Measurements from ENCODE around the gene PC. TPM values are rescaled to one million over a fixed set of nuclear protein-coding genes. Genes with fewer than 3 reads are reported as not detected.

The PC gene
- polyA plus RNA-seq, 1 of the 3 experiments (the other 2 are of a cell fraction), result 9.7 TPM

DNA sequence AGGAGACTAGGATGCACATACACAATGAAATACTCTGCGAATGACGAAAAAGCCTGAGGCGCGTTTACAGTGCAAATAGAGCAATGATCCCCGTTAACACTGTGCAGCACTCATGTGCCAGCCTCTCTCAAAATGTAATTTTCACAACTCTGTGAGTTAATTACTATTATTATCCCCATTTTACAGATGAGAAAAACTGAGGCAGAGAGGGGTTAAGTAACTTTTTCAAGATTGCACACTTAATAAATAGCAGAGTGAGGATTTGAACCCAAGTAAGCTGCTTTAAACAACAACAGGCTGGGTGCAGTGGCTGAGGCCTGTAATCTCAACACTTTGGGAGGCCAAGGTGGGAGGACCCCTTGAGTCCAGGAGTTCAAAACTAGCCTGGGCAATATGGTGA lies 43.1 kb upstream of the PC start:
- WGBS (ENCODE audit: low lambda C conversion rate), result 96% methylated on average over 5 of the region's 5 CpGs
- CTCF ChIA-PET, result interaction anchor here (1.0 kb wide), 1 partner anchor 19 kb away, joined by 4 read pairs; no protein-coding TSS in a partner anchor

DNA sequence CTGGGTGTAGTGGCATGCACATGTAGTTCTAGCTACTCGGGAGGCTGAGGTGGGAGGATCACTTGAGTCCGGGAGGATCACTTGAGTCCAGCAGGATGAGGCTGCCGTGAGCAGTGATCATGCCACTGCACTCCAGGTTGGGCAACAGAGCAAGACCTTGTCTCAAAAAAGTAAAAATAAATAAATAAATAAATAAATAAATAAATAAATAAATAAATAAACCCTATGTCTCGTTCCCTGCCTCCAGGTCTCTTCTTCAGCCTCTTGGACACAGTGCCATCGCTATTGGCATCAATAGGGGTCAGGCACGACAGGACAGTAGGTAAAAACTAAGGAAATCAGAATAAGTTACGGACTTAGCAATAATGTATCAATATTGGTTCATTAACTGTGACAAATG lies 41.4 kb upstream of the PC start:
- Histone ChIP-seq H4K20me1 (ENCODE audit: insufficient read depth) (no peaks in the 10 kb centered on the region), H3K27ac (ENCODE audit: low read depth in 2 of 2, low read length in 1 of 2) (no peak overlapping the region), H3K27me3 (ENCODE audit: insufficient read depth) (no peaks in the 10 kb centered on the region), H3K9me3 (no peaks in the 10 kb centered on the region), H3K4me1 (ENCODE audit: control insufficient read depth in 1 of 2, insufficient read depth in 2 of 2, low read depth in 1 of 2, low read length in 1 of 2) (no peaks in the 10 kb centered on the region; a peak in 1 of 4 replicates), H3K9me2 (no peaks in the 10 kb centered on the region), H3K9ac (no peak overlapping the region), H3K36me3 (replicated peaks in 1 of 2; ENCODE audit: control insufficient read depth in 1 of 2, insufficient read depth in 2 of 2, low read length in 1 of 2) (no peaks in the 10 kb centered on the region), H3K4me2 (no peak overlapping the region), H3K79me2 (ENCODE audit: insufficient read depth) (no peaks in the 10 kb centered on the region), H3F3A (replicated peaks; ENCODE audit: insufficient read depth) (no peaks in the 10 kb centered on the region), H3K4me3 (ENCODE audit: low read depth in 2 of 2, low read length in 1 of 2) (no peak overlapping the region), H2AFZ (ENCODE audit: low read depth) (no peak overlapping the region)
- TF ChIP-seq TCF12 (IDR thresholded peaks at IDR 0.05) (no peak), FOXJ3 (CRISPR knock-in tag; IDR thresholded peaks at IDR 0.05) (no peak), CHD2 (IDR thresholded peaks at IDR 0.05; ENCODE audit: low read length, partially characterized antibody) (no peak), FOSL2 (IDR thresholded peaks at IDR 0.05; ENCODE audit: borderline replicate concordance, low read depth) (no peak), GATA2 (CRISPR knock-in tag; IDR thresholded peaks at IDR 0.05) (no peak), TEAD4 (IDR thresholded peaks at IDR 0.05; ENCODE audit: borderline replicate concordance, insufficient read depth) (no peak), SMC3 (IDR thresholded peaks at IDR 0.05; ENCODE audit: low read depth, low read length) (no peak), RXRA (IDR thresholded peaks at IDR 0.05; ENCODE audit: borderline replicate concordance, low read depth) (no peak), RAD21 (IDR thresholded peaks at IDR 0.05; ENCODE audit: low read length) (no peak)
- TF ChIP-seq, protein P1, sequence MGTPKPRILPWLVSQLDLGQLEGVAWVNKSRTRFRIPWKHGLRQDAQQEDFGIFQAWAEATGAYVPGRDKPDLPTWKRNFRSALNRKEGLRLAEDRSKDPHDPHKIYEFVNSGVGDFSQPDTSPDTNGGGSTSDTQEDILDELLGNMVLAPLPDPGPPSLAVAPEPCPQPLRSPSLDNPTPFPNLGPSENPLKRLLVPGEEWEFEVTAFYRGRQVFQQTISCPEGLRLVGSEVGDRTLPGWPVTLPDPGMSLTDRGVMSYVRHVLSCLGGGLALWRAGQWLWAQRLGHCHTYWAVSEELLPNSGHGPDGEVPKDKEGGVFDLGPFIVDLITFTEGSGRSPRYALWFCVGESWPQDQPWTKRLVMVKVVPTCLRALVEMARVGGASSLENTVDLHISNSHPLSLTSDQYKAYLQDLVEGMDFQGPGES (IDR thresholded peaks at IDR 0.05; ENCODE audit: low read depth, low read length), result no peak
- TF ChIP-seq, protein P2, sequence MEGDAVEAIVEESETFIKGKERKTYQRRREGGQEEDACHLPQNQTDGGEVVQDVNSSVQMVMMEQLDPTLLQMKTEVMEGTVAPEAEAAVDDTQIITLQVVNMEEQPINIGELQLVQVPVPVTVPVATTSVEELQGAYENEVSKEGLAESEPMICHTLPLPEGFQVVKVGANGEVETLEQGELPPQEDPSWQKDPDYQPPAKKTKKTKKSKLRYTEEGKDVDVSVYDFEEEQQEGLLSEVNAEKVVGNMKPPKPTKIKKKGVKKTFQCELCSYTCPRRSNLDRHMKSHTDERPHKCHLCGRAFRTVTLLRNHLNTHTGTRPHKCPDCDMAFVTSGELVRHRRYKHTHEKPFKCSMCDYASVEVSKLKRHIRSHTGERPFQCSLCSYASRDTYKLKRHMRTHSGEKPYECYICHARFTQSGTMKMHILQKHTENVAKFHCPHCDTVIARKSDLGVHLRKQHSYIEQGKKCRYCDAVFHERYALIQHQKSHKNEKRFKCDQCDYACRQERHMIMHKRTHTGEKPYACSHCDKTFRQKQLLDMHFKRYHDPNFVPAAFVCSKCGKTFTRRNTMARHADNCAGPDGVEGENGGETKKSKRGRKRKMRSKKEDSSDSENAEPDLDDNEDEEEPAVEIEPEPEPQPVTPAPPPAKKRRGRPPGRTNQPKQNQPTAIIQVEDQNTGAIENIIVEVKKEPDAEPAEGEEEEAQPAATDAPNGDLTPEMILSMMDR (IDR thresholded peaks at IDR 0.05), result no peak
- TF ChIP-seq, protein P3, sequence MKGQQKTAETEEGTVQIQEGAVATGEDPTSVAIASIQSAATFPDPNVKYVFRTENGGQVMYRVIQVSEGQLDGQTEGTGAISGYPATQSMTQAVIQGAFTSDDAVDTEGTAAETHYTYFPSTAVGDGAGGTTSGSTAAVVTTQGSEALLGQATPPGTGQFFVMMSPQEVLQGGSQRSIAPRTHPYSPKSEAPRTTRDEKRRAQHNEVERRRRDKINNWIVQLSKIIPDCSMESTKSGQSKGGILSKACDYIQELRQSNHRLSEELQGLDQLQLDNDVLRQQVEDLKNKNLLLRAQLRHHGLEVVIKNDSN (IDR thresholded peaks at IDR 0.05; ENCODE audit: borderline replicate concordance, low read depth), result no peak
- POLR2A ChIA-PET, result interaction anchor here (0.7 kb wide), 1 partner anchor 12 kb away, joined by 3 read pairs; no protein-coding TSS in a partner anchor
- CTCF ChIA-PET, result no interaction called here
- no peak for DNase-seq
- 79% methylated on average over 7 of the region's 7 CpGs for WGBS (ENCODE audit: low lambda C conversion rate)

More for the DNA sequence above, 43.1 kb upstream of the PC start:
- Histone ChIP-seq H3K4me2 (no peak overlapping the region), H2AFZ (ENCODE audit: low read depth) (no peak overlapping the region), H3K4me1 (ENCODE audit: control insufficient read depth in 1 of 2, insufficient read depth in 2 of 2, low read depth in 1 of 2, low read length in 1 of 2) (no peaks in the 10 kb centered on the region; a peak in 1 of 4 replicates), H3K79me2 (ENCODE audit: insufficient read depth) (no peaks in the 10 kb centered on the region), H3K27ac (ENCODE audit: low read depth in 2 of 2, low read length in 1 of 2) (no peak overlapping the region), H4K20me1 (ENCODE audit: insufficient read depth) (no peaks in the 10 kb centered on the region), H3F3A (replicated peaks; ENCODE audit: insufficient read depth) (no peaks in the 10 kb centered on the region), H3K9me2 (no peaks in the 10 kb centered on the region), H3K4me3 (ENCODE audit: low read depth in 2 of 2, low read length in 1 of 2) (no peak overlapping the region), H3K9me3 (no peaks in the 10 kb centered on the region), H3K9ac (no peak overlapping the region), H3K27me3 (ENCODE audit: insufficient read depth) (no peaks in the 10 kb centered on the region), H3K36me3 (replicated peaks in 1 of 2; ENCODE audit: control insufficient read depth in 1 of 2, insufficient read depth in 2 of 2, low read length in 1 of 2) (no peaks in the 10 kb centered on the region)
- no peak for DNase-seq
- POLR2A ChIA-PET, result no interaction called here
- TF ChIP-seq ELF1 (IDR thresholded peaks at IDR 0.05) (no peak), FOXJ3 (CRISPR knock-in tag; IDR thresholded peaks at IDR 0.05) (no peak), SIN3A (IDR thresholded peaks at IDR 0.05; ENCODE audit: borderline replicate concordance, low read depth, low read length) (no peak), RAD21 (IDR thresholded peaks at IDR 0.05; ENCODE audit: low read length) (no peak), TAF1 (IDR thresholded peaks at IDR 0.05; ENCODE audit: borderline replicate concordance, low read depth, low read length) (no peak), GABPA (IDR thresholded peaks at IDR 0.05; ENCODE audit: low read depth) (no peak)
- TF ChIP-seq, protein P4, sequence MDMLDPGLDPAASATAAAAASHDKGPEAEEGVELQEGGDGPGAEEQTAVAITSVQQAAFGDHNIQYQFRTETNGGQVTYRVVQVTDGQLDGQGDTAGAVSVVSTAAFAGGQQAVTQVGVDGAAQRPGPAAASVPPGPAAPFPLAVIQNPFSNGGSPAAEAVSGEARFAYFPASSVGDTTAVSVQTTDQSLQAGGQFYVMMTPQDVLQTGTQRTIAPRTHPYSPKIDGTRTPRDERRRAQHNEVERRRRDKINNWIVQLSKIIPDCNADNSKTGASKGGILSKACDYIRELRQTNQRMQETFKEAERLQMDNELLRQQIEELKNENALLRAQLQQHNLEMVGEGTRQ (IDR thresholded peaks at IDR 0.05; ENCODE audit: borderline replicate concordance, low read depth, low read length), result no peak
- TF ChIP-seq, protein P5, sequence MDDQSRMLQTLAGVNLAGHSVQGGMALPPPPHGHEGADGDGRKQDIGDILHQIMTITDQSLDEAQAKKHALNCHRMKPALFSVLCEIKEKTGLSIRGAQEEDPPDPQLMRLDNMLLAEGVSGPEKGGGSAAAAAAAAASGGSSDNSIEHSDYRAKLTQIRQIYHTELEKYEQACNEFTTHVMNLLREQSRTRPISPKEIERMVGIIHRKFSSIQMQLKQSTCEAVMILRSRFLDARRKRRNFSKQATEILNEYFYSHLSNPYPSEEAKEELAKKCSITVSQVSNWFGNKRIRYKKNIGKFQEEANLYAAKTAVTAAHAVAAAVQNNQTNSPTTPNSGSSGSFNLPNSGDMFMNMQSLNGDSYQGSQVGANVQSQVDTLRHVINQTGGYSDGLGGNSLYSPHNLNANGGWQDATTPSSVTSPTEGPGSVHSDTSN (IDR thresholded peaks at IDR 0.05), result no peak

Measured in SK-N-SH (cell line).